Measurements from ENCODE around the gene BRD1. TPM values are rescaled to one million over a fixed set of nuclear protein-coding genes. Genes with fewer than 3 reads are reported as not detected.
"Not testable (repeated sequence)": the region's sequence is repeated elsewhere in the genome, so short reads cannot be mapped to it uniquely, and the experiment has no call there.

The BRD1 gene
- total RNA-seq, 1 donor from 2014 or later, result 44.0 TPM

- no peak for DNase-seq
These were observed 58.6 kb downstream of the BRD1 start for GRCh38 chr22:49768951-49769690.

DNA sequence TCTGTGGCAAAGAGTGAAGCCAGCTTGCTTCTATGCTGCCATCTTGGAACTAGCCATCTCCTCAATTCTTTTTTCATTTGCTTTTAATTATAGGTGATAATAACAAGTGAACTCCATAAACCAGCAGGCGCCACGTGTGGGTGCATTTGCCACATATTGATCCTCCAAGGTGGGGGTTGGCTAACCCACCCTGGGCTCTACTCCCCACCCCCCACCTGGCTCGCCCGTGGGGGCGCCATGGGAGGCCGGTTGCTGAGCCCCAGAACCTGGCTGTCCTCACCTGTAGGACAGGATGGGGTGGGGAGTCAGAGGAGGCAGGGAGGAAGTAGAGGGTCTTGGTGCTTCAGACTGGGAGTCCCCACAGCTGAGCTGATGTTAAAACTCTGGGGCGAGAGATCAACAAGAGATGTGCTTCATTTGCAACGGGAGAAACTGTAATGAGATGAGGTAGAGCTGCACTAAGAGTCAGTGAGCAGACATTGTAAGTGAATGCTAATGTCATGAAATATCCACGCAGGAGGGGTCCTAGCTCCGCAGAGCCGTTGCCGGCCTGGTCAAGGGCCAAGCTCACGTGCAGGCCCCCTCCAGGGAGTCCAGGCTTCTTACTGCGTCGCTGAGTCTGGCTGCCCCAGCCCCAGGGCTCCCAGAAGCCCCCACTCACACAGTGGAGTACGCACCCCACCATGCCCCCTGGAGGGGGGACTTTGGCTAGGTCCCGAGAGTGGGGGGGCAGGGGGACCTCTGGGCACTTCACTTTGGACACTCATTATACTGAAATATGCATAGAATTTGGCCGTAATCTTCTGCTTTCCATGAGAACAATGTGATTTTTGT lies 59.4 kb downstream of the BRD1 start:
- no peak for DNase-seq

GRCh38 chr22:49767355-49768062 lies 60.2 kb downstream of the BRD1 start:
- no peak for DNase-seq

DNA sequence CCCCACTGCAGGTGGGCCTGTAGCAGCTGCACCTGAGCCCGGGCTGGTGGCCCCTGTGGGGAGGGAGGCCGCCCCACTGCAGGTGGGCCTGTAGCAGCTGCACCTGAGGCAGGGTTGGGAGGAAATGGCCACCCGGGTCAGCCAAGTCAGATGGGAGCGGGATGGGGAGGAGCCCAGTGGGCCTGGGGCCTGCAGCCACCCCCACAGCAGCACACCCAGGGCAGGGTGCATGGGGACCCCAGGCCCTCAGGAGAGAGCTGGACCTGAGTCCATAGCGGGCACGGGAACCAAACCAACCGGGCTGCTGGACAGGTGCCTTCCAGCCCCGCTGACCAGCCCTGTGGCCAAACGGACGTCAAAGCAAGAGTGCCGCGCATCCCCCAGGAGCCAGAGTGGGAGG lies 61.7 kb downstream of the BRD1 start:
- no peak for DNase-seq

- DNase-seq, result no peak
These were observed 62.4 kb downstream of the BRD1 start for GRCh38 chr22:49765091-49765771.

- no peak for DNase-seq
These were observed 63.5 kb downstream of the BRD1 start for GRCh38 chr22:49764127-49764581.

- DNase-seq, result no peak
These were observed 64.0 kb downstream of the BRD1 start for GRCh38 chr22:49763696-49764095.

GRCh38 chr22:49763138-49763537 lies 64.5 kb downstream of the BRD1 start:
- DNase-seq, result no peak

GRCh38 chr22:49762571-49762970 lies 65.1 kb downstream of the BRD1 start:
- not testable (repeated sequence) for DNase-seq

- DNase-seq, result no peak
These were observed 65.8 kb downstream of the BRD1 start for GRCh38 chr22:49761836-49762235.

DNA sequence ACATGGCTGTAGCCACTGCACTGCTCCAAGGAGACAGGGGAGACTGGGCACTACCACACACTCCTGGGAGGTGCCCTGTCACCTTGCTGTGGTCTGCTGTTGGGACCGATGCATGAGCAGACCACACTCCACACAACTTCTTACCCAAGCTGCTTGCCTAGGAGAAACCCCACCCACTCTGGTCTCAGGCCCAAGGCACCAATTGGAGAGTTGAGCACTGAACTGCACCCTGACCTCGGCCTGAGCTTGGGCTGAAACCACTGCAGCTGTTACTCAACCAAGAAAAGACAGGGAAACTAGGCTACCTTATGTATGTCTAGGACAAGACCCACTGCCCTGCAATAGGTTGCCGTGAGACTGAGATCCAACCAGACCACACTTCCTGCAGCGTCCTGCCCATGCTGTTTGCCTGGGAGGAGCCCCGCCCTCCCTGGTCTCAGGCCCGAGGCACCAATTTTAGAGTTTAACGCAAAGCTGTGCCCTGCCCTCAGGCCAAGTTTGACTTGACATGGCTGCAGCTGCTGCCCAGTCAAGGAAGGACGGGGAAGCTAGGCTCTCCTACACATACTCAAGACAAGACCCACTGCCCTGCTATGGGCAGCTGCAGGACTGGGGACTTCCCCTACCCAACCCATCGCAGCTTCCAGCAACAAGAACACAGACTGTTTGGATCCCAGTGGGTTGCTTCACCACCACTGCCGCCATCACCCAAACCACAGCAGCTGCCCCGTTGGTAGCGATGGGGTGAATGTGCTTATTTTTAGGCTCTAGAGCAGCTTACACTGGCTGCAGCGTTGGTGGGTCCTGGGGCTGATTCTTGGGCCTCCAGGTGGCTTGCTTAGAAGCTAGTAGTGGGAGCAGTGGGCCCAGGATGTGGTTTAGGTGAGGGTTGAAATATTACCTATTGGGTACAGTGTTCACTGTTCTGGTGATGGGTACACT lies 66.8 kb downstream of the BRD1 start:
- DNase-seq, result no peak

DNA sequence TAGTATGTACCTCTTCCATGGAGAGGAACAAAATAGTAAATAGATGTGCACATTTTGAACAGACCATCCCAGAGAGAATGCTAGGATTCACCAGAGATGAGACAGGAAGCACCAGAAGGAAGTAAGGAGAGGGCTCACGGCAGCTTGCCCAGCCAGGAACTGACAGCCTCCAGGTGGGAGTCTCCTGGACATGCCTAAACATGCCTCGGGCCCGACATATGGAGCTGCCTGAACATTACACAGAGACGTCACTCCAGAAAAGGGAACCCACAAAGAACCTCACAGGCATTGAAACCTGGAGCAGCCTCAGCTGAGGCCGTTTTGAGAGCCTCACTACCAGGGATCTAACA lies 67.4 kb downstream of the BRD1 start:
- no peak for DNase-seq

DNA sequence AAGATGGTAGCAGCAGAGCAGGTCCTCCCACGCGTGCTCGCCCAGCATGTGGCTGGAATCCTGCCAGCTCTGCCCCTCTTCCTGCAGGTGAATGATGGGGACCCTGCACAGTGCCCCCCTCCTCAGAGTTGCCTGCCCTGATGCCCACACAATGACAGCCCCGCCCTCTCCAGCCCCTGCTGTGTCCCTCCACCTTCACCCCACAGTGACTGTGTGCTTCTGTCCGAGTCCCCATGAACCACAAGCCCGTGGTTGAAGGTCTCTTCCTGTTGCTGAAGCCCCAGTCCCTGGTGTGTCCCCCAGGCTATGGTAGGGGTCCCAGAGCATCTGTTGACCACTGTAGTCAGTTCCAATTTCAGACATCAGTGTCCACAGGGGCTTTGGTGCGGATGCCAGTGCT lies 71.0 kb downstream of the BRD1 start:
- DNase-seq, result no peak

- no peak for DNase-seq
These were observed 71.5 kb downstream of the BRD1 start for GRCh38 chr22:49756201-49756600.

DNA sequence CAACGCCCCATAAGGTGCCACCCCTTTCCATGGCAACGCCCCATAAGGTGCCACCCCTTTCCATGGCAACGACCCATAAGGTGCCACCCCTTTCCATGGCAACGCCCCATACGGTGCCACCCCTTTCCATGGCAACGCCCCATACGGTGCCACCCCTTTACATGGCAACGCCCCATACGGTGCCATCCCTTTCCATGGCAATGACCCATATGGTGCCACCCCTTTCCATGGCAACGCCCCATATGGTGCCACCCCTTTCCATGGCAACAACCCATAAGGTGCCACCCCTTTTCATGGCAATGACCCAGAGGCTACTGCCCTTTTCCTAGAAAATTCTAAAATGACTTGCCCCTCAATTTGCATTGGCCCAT lies 72.1 kb downstream of the BRD1 start:
- DNase-seq, result no peak

- no peak for DNase-seq
These were observed 72.7 kb downstream of the BRD1 start for GRCh38 chr22:49754696-49755630.

DNA sequence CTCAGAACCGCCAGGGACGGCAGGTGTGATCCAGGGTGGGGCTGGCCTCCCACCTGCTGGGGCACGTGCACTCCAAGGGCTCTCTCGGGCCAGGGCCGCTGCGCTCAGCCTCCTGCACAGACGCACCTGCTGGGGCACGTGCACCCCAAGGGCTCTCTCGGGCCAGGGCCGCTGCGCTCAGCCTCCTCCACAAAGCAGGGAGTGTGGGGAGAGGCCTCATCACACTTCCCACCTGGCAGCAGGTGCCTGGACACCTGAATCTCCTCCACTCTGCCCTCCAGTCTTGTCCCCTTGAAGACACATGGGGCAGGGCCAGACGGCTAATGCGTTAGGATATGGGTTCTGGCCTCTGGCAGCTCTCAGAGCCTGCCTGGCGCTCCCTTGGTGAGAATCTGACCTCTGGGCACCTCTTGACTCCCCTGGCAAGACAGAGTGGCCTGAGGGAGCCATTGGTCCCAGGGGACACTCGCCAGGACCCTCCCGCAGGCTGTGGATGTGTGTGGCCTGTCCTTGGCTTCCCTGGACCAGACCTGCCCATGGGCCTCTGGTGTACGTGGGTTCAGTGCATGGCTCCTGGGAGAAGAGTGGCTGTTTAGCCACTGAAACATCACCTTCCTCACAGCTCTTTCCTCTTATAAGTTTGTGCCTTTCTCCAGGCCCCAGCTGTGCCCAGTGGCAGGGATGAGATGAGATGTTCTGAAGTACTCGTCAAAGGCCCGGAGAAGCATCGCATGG lies 73.5 kb downstream of the BRD1 start:
- DNase-seq, result no peak

- DNase-seq, result no peak
These were observed 74.3 kb downstream of the BRD1 start for GRCh38 chr22:49753276-49753890.

GRCh38 chr22:49752598-49753091 lies 75.0 kb downstream of the BRD1 start:
- DNase-seq, result no peak
